HAP-1 (cell line): ENCODE measurements around the gene STPG1.

ENCODE experiments used
- DNase-seq, 2 experiments: peaks; one replicate each; pipeline ENCODE4 v3.0.0-alpha.2; 2016 to 2020; ENCODE audit warnings: low spot score in 2 of 2
- H3K27me3 ChIP-seq: fragments of 250-450 bp; sonication (Bioruptor Pico); 2 replicates; pipeline ENCODE4 v1.5.1; 2020; ENCODE audit warnings: low read depth, mild to moderate bottlenecking, moderate library complexity
- H3K36me3 ChIP-seq: fragments of 250-450 bp; sonication (Bioruptor Pico); replicated peaks from 2 replicates; pipeline ENCODE4 v1.5.1; 2020; ENCODE audit warnings: mild to moderate bottlenecking
- H3K4me1 ChIP-seq: fragments of 250-450 bp; sonication (Bioruptor Pico); 2 replicates; pipeline ENCODE4 v1.5.1; 2020; ENCODE audit warnings: mild to moderate bottlenecking
- H3K4me3 ChIP-seq: fragments of 250-450 bp; sonication (Bioruptor Pico); 2 replicates; pipeline ENCODE4 v1.5.1; 2020; ENCODE audit warnings: mild to moderate bottlenecking, moderate library complexity
- H3K9me3 ChIP-seq: fragments of 250-450 bp; sonication (Bioruptor Pico); 2 replicates; pipeline ENCODE4 v1.5.1; 2020; ENCODE audit warnings: mild to moderate bottlenecking, moderate library complexity
- in situ Hi-C: fragments of 300-500 bp; cut with MboI; formaldehyde crosslinking; loops from 3 replicates; pipeline ENCODE4 v1.14.3; 2020; ENCODE audit warnings: low sequenced_read_pairs, inconsistent platforms, mixed read lengths

The STPG1 gene

DNA sequence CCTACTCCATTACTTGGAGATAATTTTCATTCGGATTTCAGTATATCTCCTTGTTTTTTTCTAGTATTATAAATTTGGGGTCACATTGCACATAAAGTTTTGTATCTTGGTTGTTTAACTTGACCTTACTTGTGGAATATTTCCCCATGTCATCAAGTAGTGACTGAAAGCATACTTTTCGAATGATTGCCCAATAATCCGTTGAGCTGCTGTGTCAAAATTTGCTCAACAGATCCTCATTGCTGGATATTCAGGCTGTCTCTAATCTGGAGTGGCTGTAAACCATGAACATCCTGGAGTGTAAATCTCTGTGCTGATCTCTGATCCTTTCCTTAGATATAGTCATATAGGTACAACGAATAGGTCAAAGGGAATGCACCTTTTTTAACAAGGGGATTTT lies 7.0 kb upstream of the STPG1 start:
- Histone ChIP-seq H3K36me3 (no peaks in the 10 kb centered on the region), H3K4me3 (no peak overlapping the region), H3K27me3 (no peaks in the 10 kb centered on the region), H3K9me3 (no peaks in the 10 kb centered on the region), H3K4me1 (peaks cover 17% of the 10 kb centered on the region)
- DNase-seq, result no peak
- in situ Hi-C loops, result no loop called here

DNA sequence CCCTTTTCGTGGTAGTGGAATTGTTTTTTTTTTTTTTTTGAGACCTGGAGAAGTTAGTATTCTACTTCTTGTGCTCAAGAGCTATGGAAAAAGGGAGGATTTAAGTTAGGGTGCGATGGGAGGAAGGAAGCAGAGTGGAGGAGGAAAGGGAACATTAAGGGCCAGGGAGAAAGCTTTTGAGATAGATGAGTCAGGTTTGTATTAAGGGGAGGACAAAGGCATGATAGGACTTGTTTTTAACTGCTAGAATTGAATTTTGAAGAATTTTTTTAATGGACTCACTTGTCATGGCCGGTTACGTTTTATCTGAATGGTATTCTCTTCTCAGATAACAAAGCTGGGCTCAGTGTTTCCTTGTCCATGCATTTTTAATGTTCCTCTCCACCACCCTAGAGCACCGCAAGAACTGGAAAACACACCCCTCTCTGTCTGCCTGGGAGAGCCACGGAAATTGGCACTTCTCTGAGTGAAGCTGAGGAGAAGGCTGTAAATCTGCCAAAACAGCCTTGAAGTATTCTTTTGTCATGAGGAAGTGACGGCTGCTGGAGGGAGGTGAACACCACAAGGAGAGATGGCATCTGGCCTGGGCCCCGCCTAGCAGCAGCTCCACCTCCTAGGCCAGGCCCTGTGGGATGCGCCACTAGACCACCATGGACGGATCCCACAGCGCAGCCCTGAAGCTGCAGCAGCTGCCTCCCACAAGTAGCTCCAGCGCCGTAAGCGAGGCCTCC lies 5.5 kb upstream of the STPG1 start:
- Histone ChIP-seq H3K4me1 (peaks cover 17% of the 10 kb centered on the region), H3K36me3 (no peaks in the 10 kb centered on the region), H3K27me3 (no peaks in the 10 kb centered on the region), H3K9me3 (no peaks in the 10 kb centered on the region), H3K4me3 (no peak overlapping the region)
- peak; percentile 42 to 65 for DNase-seq
- in situ Hi-C loops, result no loop called here

DNA sequence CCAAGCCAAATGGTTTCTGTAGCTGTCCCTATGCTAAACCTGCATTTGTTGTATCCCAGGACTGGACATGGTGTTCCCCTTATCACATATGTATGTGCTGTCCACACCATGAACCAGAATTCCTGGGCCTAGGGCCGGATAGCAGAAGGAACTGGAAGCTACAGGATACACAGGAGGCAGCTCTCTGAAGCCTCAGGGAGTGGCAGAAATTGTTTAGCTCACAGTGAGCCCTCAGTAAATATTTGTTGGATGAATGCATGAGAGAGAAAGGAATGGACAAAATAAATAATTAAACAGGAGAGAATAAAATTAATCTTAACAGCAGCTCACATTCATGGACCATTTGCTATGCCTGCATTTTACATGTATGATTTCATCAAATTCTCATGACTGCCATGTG lies 4.1 kb upstream of the STPG1 start:
- peaks cover 15% of the 10 kb centered on the region for H3K4me1 ChIP-seq
- no peaks in the 10 kb centered on the region for H3K9me3 ChIP-seq
- in situ Hi-C loops, result no loop called here
- no peaks in the 10 kb centered on the region for H3K36me3 ChIP-seq
- H3K27me3 ChIP-seq, result no peaks in the 10 kb centered on the region
- no peak overlapping the region for H3K4me3 ChIP-seq
- no peak for DNase-seq

DNA sequence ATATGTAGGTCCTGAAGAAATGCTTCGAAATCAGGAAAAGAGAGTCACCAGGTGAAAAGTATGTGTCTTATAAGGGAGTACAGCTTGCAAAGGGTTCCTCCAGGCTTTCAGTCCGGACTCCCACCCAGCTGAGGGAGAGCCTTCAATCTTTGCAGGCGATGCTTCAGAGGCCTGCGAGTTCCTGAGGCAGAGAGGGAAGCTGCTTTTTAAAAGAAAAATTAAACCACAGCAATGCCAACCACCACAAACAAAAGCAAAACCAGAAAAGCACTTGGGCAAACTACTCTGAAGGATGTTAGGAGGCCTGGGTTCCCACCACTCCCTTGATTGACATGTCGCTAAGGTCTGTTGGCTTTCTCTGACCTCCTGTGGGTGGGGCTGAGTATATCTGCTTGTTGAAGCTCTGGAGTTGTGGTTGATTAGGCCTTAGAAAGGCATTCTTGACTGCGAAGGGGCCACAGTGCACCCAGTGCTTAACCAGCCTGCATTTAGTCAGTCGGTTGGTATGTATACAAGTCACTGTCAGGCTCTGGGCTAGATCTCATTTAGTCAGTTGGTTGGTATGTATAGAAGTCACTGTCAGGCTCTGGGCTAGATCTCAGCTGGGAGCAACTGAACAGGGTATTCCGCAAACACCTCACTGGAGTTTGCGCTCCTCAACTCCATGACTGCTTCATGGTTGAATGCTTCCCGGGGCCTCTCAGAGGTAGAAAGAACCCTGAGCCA lies 3.2 kb upstream of the STPG1 start:
- Histone ChIP-seq H3K4me1 (peaks cover 16% of the 10 kb centered on the region), H3K27me3 (no peaks in the 10 kb centered on the region), H3K9me3 (no peaks in the 10 kb centered on the region), H3K4me3 (peak overlapping the region; percentile 46), H3K36me3 (no peaks in the 10 kb centered on the region)
- DNase-seq, result peak in 1 of 2 experiments; percentile 32
- in situ Hi-C loops, result no loop called here

DNA sequence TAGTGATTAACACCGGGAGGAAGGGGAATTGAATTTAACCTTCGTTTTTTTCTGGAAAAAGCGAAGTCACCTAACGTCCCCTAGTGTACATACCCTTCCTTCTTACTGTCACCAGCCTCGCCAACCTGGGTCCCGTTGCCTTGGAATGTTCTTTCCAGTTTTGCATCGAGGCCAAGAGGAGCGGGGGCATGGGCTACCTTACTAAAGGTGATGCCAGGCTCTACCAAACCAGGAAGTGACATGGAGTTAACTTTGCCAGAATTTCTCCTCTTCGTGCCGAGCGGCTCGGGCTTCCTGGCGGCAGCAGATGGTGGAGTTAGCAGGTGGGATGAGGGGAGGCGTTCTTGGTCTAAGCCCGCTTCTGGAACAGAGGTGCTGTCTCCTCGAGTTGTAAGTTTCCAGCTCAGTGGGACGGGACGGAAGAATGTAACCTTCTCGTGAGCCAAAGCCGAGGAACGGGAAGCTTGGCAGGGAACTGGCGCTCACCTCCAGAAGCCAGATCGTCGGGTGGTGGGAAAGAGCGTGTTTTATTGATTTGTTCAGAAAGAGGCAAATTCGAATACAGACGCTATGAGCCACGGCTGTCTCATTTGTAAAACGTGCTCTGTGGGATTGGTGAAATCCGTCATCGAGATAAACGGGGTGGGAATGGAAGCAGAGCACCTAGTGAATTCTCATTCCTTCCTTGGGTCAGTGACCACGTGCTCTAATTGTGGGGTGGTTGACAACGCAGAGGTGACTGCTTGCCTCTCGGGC lies 2.5 kb upstream of the STPG1 start:
- DNase-seq, result peak in 1 of 2 experiments; percentile 23
- in situ Hi-C loops, result no loop called here
- no peaks in the 10 kb centered on the region for H3K27me3 ChIP-seq
- H3K4me3 ChIP-seq, result peak overlapping the region; percentile 46
- peaks cover 16% of the 10 kb centered on the region for H3K4me1 ChIP-seq
- H3K9me3 ChIP-seq, result no peaks in the 10 kb centered on the region
- H3K36me3 ChIP-seq, result no peaks in the 10 kb centered on the region

DNA sequence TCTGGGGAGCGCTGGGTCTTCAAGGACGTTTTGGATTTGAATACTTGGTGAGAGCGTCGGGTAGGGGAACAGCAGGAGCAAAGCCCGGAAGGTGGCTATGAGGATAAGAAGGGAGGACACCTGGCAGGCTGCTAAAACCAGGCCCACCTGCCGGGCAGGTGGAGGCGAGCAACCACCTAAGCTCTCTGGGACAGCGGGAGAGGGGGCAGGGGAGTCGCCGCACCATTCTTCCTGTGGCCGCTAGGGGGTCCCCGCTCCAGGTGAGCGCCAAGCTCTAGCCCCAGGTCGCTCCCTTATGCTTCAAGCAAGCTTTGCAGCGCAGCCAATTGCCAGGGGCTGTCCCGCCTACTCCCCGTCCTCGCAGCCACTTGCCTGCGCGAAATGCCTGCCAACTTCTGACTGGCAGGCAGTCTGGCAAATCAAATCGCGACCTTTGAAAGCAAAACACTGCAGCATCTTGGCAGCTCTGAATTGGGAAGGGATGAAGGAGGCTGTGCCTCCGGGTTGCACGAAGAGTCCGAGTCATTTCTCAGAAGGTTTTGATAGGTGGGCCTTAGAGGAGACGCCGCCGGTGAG lies 1.8 kb upstream of the STPG1 start, which contains the start of gene NIPAL3:
NIPAL3 (plus strand) TSS at position 469 of the 576 bp plus-strand sequence. CDS start 3,746 bp downstream, outside the sequence.
- in situ Hi-C loops, result no loop called here
- peak within 1 kb of the TSS; percentile 46 for H3K4me3 ChIP-seq
- DNase-seq, result peak; percentile 98 to 99
- no peaks in the 10 kb centered on the region for H3K9me3 ChIP-seq
- peaks cover 16% of the 10 kb centered on the region for H3K4me1 ChIP-seq
- H3K27me3 ChIP-seq, result no peaks in the 10 kb centered on the region
- H3K36me3 ChIP-seq, result no peaks in the 10 kb centered on the region

DNA sequence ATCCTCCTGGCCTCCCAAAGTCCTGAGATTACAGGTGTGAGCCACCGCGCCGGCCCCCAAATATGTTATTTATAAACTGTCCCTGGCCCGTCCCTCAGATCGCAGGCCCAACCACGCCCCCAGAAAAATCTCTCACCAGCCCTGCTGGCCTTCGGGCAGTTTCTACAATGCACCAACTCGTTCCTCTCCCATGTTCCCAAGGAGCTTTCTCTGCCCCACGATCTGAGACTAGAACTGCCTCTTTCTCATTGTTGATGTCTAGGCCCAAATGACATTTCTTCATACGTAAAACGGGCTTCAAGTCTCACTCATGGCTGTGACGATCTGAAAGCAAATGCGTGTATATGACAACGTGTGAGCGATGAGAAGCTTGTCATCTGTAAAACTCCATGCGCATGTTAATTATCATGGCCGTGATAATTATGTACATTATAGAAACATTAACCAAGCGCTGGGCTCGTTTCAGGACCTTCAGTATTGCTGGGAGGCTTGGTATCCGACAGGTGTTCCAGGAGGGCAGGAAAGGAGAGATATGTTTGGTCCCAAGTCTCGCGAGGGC lies 1.3 kb upstream of the STPG1 start:
- Histone ChIP-seq H3K4me1 (peaks cover 16% of the 10 kb centered on the region), H3K4me3 (peak overlapping the region; percentile 46), H3K9me3 (no peaks in the 10 kb centered on the region), H3K36me3 (0 out of 2 replicates have a peak, but pooled peaks cover 1% of the 10 kb centered on the region), H3K27me3 (no peaks in the 10 kb centered on the region)
- no peak for DNase-seq
- in situ Hi-C loops, result no loop called here

DNA sequence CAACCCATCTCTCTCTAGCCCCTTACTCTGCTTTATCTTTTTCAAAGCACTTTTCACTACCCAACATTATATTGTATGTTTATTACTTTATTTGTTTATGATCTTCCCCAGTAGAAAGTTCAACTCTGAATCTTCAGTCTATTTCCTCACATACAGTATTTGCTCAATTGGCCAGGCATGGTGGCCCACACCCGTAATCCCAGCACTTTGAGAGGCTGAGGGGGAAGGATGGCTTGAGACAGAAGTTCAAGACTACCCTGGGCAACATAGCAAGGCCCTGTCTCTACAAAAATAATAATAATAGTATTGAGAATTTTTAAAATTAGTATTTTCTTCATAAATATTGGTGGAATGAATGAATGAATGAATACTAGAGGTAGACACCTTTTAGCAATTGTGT lies 1.2 kb downstream of the STPG1 start:
- no peak for DNase-seq
- in situ Hi-C loops, result no loop called here
- Histone ChIP-seq H3K36me3 (0 out of 2 replicates have a peak, but pooled peaks cover 2% of the 10 kb centered on the region), H3K27me3 (no peaks in the 10 kb centered on the region), H3K4me3 (peak overlapping the region; percentile 68; the same call in 1 of the 2 replicates), H3K9me3 (no peaks in the 10 kb centered on the region), H3K4me1 (peaks cover 13% of the 10 kb centered on the region)

DNA sequence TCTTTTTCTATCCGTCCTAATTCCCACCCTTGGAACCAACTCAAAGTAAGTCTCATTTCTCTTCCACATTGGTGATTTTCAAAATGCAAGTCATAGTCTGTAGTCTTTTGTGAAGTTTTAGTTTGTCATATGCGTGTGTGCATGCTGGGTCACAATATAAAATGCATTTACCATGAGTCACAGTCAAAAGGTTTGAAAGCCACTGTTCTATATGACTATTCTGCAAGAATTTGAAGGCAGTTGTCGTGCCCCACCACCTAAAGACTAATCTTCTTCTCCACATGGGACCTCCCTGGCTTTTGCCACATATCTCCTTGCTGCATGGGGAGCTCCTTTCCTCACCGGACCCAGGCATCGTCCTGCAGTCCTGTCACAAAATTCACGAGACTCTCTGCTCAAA lies 1.6 kb downstream of the STPG1 start:
- Histone ChIP-seq H3K27me3 (no peaks in the 10 kb centered on the region), H3K9me3 (no peaks in the 10 kb centered on the region), H3K36me3 (0 out of 2 replicates have a peak, but pooled peaks cover 2% of the 10 kb centered on the region), H3K4me1 (peaks cover 13% of the 10 kb centered on the region), H3K4me3 (no peak overlapping the region)
- in situ Hi-C loops, result no loop called here
- DNase-seq, result no peak

DNA sequence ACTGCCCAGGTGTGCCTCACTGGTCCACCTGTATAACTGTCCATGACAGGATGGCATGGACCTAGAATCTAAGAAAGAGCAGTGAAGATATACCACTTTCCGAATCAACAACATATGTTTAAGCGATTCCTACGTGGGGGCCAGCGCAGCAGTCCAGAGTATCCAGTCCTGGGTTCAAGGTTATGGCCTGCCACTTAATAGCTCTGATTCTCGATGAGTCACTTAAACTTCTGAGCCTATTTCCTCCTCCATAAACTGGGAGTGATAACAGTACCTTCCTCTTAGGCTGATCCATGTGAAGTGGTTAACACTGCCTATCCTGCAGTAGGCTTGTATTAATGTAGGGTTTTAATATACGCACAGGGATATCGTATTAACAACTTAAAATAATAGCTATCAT lies 2.8 kb downstream of the STPG1 start:
- H3K36me3 ChIP-seq, result 0 out of 2 replicates have a peak, but pooled peaks cover 2% of the 10 kb centered on the region
- H3K27me3 ChIP-seq, result no peaks in the 10 kb centered on the region
- no peaks in the 10 kb centered on the region for H3K9me3 ChIP-seq
- in situ Hi-C loops, result no loop called here
- DNase-seq, result no peak
- H3K4me3 ChIP-seq, result no peak overlapping the region
- peaks cover 5% of the 10 kb centered on the region for H3K4me1 ChIP-seq

DNA sequence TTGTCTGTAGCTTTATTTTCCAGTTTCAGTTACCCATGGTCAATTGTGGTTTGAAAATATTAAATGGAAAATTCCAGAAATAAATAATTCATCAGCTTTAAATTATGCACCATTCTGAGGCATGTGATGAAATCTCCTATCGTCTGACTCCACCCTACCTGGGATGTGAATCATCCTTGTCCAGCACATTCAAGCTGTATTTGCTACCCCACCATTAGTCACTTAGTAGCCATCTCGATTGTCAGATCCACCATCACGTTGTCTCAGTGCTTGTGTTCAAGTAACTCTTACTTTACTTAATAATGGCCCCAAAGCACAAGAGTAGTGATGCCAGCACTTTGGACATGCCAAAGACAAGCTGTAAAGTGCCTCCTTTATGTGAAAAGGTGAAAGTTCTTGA lies 4.0 kb downstream of the STPG1 start:
- in situ Hi-C loops, result no loop called here
- Histone ChIP-seq H3K4me1 (peaks cover 5% of the 10 kb centered on the region), H3K4me3 (no peak overlapping the region), H3K36me3 (0 out of 2 replicates have a peak, but pooled peaks cover 2% of the 10 kb centered on the region), H3K27me3 (no peaks in the 10 kb centered on the region), H3K9me3 (no peaks in the 10 kb centered on the region)
- DNase-seq, result no peak

DNA sequence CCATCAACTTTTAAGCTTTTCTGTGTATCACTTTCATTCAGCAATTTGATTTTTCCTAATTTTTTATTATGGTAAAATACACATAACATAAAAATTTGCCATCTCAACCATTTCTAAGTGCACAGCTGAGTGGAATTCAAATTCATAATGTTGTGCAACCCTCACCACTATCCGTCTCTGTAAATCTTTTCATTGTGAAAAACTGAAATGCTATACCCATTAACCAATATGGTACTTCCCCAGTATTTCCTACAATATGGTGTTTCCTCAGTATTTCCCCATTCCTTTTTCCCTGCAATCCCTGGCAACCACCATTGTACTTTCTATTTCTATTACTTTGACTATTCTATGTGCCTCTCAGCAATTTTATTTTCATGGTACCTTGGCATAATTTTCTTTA lies 6.8 kb downstream of the STPG1 start:
- Histone ChIP-seq H3K9me3 (no peaks in the 10 kb centered on the region), H3K4me1 (no peaks in the 10 kb centered on the region), H3K27me3 (no peaks in the 10 kb centered on the region), H3K36me3 (0 out of 2 replicates have a peak, but pooled peaks cover 2% of the 10 kb centered on the region), H3K4me3 (no peak overlapping the region)
- DNase-seq, result no peak
- in situ Hi-C loops, result no loop called here

DNA sequence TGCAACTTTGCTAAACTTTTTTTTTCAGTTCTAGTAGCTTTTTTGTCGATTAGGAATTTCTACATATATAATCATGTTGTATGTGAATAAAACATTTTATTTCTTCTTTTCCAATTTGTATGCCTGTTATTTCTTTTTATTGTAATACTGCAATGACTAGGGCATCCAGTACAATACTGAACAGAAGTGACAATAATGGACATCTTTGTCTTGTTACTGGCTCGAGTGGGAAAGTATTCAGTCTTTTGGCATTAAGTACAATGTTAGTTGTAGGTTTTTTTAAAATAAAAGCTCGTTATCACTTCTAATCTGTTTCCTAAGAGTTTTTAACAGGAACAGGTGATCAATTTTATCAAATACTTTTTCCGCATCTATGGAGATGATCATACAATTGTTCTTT lies 9.8 kb downstream of the STPG1 start:
- in situ Hi-C loops, result no loop called here
- DNase-seq, result no peak
- H3K9me3 ChIP-seq, result no peaks in the 10 kb centered on the region
- no peak overlapping the region for H3K4me3 ChIP-seq
- H3K27me3 ChIP-seq, result no peaks in the 10 kb centered on the region
- H3K4me1 ChIP-seq, result 0 out of 2 replicates have a peak, but pooled peaks cover 3% of the 10 kb centered on the region
- H3K36me3 ChIP-seq, result no peaks in the 10 kb centered on the region; the same call in 1 of the 2 replicates
